Measurements from ENCODE around the gene HTRA1.

- TF ChIP-seq CTCF (IDR thresholded peaks at IDR 0.05) (no peak), POLR2A (IDR thresholded peaks at IDR 0.05) (no peak)
These were observed 48.0 kb downstream of the HTRA1 start for GRCh38 chr10:122509323-122509722.

All from esophagus squamous epithelium (tissue), 4 donors.